Measurements from ENCODE around the gene EEPD1.

Gene EEPD1

DNA sequence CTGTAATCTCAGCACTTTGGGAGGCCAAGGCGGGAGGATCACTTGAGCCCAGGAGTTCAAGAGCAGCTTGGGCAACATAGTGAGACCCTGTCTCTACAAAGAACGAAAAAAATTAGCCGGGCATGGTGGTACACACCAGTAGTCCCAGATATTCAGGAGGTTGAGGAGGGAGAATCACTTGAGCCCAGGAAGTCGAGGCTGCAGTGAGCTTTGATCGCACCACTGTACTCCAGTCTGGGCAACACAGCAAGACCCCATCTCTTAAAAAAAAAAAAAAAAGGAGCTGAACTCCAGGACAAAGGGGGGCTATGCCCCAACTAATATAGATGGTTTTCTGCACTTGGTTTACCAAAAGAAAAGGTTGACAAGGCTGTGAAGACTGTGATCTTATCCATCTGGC lies 135.4 kb downstream of the EEPD1 start:
- no peak for DNase-seq (ENCODE audit: extremely low spot score, insufficient read length, low read depth)
- no peak for FAIRE-seq

DNA sequence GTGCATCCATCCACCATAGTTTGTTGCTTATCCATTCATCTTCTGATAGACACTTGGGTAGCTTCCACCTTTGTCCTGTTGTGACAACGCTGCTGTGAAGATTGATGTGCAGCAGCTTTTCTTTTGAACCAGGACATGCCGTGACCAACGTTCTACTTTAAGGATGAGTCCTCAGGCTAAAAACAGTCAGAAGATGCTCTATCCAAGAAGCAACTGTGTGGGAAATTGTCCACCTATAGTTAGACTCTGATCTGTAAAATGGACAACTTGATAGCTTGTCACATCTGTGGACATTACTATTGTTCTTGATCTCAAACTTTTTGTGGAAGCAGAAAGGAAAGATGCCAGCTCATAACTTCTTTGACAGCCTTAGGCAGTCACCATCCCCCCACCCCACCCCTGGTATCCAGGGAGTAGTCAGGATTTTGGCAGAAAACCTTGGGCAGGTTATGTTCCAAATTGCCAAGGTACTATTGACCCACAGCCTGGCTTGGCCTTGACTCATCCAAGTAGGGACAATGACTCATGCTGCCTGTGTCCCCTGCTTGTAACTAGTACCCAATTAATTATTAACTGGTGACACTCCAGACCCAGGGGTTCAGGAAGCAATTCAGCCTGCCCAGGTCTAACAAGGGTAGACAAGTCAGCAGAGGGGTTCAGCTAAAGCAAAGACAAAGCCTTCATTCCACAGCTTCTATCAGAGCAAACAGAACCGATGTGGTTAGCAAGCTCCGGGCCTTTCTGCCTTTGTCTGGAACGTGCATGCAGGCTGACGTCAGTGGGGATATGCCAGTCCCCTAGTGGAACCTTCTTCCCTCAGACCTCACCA lies 137.0 kb downstream of the EEPD1 start:
- DNase-seq (ENCODE audit: extremely low spot score, insufficient read length, low read depth) (no peak), FAIRE-seq (no peak)

GRCh38 chr7:36291387-36292316 lies 138.6 kb downstream of the EEPD1 start:
- FAIRE-seq (peak; percentile 89), DNase-seq (ENCODE audit: extremely low spot score, insufficient read length, low read depth) (peak; percentile 57)

- FAIRE-seq (no peak), DNase-seq (ENCODE audit: extremely low spot score, insufficient read length, low read depth) (no peak)
Measured at GRCh38 chr7:36295090-36295489, 142.0 kb downstream of the EEPD1 start.

GRCh38 chr7:36296284-36296683 lies 143.2 kb downstream of the EEPD1 start:
- DNase-seq (ENCODE audit: extremely low spot score, insufficient read length, low read depth) (no peak), FAIRE-seq (no peak)

DNA sequence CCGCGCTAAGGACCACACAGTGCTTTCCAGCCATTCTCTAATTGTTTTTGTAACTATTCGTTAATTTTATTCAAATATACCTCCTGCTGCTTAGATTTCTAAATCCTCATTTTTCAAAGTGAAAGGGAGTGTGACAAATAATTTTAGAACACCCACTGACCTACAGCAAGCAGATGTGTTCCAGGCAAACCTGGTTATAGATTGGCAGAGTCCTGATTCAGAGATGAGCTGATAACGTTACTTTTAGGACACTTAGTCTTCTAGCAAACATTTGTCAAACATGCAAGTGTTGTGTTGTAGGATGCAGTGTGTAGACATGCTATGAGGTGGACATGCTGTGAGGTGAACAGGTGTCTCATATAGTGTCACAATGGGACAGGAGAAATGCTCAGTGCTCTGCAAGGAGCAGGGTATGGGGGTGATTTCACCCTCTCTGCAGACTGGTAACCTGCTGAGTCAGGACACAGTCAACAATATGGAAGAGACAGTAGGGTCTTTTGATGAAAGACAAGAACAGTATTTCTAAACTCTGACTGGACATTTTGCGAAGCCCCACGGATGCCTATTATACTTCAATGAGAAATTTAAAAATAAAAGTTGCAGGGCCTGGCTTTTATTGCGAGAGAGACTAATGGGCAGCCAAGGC lies 144.4 kb downstream of the EEPD1 start:
- FAIRE-seq: no peak
- DNase-seq (ENCODE audit: extremely low spot score, insufficient read length, low read depth): no peak

DNA sequence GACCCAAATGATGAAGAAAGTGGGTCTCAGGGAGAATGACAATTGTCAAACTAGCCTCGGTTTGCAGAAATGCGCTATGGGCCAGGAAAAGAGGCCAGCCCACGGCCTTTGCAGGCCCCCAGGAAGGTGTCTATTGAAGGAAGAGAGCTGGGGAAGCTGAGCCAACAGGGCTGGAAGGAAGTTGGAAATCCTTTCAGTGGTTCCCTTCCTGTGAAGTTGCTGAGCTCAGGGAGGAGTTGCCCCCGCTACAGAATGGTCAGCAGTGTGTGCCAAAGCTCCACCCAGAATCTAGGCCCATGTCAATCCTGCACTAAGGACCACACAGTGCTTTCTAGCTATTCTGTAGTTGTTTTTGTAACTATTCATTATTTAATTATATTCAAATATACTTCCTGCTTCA lies 145.1 kb downstream of the EEPD1 start:
- no peak for FAIRE-seq
- no peak for DNase-seq (ENCODE audit: extremely low spot score, insufficient read length, low read depth)

- FAIRE-seq (no peak), DNase-seq (ENCODE audit: extremely low spot score, insufficient read length, low read depth) (no peak)
Measured at GRCh38 chr7:36299223-36299774, 146.2 kb downstream of the EEPD1 start.

- FAIRE-seq: no peak
- DNase-seq (ENCODE audit: extremely low spot score, insufficient read length, low read depth): no peak
Measured at GRCh38 chr7:36299823-36300341, 146.8 kb downstream of the EEPD1 start.

GRCh38 chr7:36300696-36301350 lies 147.8 kb downstream of the EEPD1 start:
- DNase-seq (ENCODE audit: extremely low spot score, insufficient read length, low read depth) (no peak), FAIRE-seq (no peak)

- no peak for DNase-seq (ENCODE audit: extremely low spot score, insufficient read length, low read depth)
- no peak for FAIRE-seq
Measured at GRCh38 chr7:36301914-36302771, 149.1 kb downstream of the EEPD1 start.

GRCh38 chr7:36303202-36304098 lies 150.4 kb downstream of the EEPD1 start:
- no peak for DNase-seq (ENCODE audit: extremely low spot score, insufficient read length, low read depth)
- FAIRE-seq: no peak

GRCh38 chr7:36304099-36304425 lies 151.0 kb downstream of the EEPD1 start:
- DNase-seq (ENCODE audit: extremely low spot score, insufficient read length, low read depth) (no peak), FAIRE-seq (no peak)

DNA sequence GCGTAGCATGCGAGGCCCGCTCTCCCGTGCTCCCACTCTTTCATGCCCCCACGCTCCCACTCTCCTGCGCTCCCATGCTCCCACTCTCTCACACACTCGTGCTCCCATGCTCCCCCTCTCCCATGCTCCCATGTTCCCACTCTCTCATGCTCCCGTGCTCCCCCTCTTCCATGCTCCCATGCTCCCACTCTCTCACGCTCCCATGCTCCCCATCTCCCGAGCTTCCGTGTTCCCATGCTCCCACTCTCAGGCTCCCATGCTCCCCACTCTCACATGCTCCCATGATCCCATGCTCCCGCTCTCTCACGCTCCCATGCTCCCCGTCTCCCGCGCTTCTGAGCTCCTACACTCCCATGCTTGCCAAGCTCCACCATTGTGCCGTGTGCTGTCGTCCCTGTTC lies 152.2 kb downstream of the EEPD1 start:
- no peak for DNase-seq (ENCODE audit: extremely low spot score, insufficient read length, low read depth)
- no peak for FAIRE-seq

GRCh38 chr7:36305648-36306047 lies 152.6 kb downstream of the EEPD1 start:
- FAIRE-seq (no peak), DNase-seq (ENCODE audit: extremely low spot score, insufficient read length, low read depth) (no peak)

DNA sequence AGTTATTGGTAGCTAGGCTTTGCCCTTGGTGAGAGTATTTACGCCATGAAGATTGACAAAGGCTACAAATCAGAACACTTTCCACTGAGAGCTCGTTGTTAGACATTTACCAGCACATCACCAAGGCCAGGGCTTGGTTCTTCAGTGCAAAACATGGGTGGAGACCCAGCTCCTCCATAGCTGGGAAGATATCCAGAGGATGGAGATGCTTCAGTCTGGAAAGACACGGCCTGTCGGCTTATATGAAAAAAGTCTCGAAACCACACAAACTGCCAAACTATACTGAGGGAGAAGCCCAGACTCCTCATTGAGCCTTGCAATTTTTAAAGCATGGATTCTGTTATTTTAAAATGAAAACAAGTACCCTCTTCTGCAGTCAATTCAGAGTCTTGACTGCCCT lies 153.2 kb downstream of the EEPD1 start:
- no peak for DNase-seq (ENCODE audit: extremely low spot score, insufficient read length, low read depth)

GRCh38 chr7:36306722-36307121 lies 153.7 kb downstream of the EEPD1 start:
- FAIRE-seq (no peak), DNase-seq (ENCODE audit: extremely low spot score, insufficient read length, low read depth) (no peak)

More for the DNA sequence above, 153.2 kb downstream of the EEPD1 start:
- no peak for FAIRE-seq

- DNase-seq (ENCODE audit: extremely low spot score, insufficient read length, low read depth): no peak
- FAIRE-seq: no peak
Measured at GRCh38 chr7:36308031-36308430, 155.0 kb downstream of the EEPD1 start.
